HepG2 (cell line): Measurements from ENCODE around the gene GFOD1. TPM values are rescaled to one million over a fixed set of nuclear protein-coding genes. Genes with fewer than 3 reads are reported as not detected.

Source experiments
- ATAC-seq: fragments of 200-7000 bp; cut with Tn5 transposase; 3 replicates; pipeline ENCODE4 v1.9.1; 2020; ENCODE audit warnings: mild to moderate bottlenecking, moderate library complexity
- BruUV-seq: library from RNA; stranded (reverse); fragments of 400-500 nt; replicated peaks from 2 replicates; lab custom pipeline; 2021; lab: Mats Ljungman, UMichigan
- CTCF ChIA-PET: fragments of 300-600 bp; formaldehyde crosslinking; extraction: SDS; loops from one replicate; lab custom pipeline; 2021; ENCODE audit warnings: low total read pairs, inconsistent platforms, low intra/inter-chr PET ratio; lab: Yijun Ruan, JAX
- POLR2A ChIA-PET: fragments of 350-600 bp; sonication (Branson Sonifier 250); formaldehyde crosslinking; loops from one replicate; lab custom pipeline; 2020; ENCODE audit warnings: antibody characterized with exemption, inconsistent platforms; lab: Yijun Ruan, JAX
- DNase-seq: peaks from one replicate; pipeline ENCODE4 v3.0.0-alpha.2; 2015; ENCODE audit warnings: low spot score
- FAIRE-seq: peaks from 3 replicates; lab custom pipeline; 2011; peaks lifted over from hg19 to GRCh38; lab: Jason Lieb, UNC
- H2AFZ ChIP-seq: one replicate; pipeline ENCODE4 v1.6.1; 2011; ENCODE audit warnings: low read length, inconsistent platforms
- H3K27ac ChIP-seq: fragments of 300-600 bp; 3 replicates; pipeline ENCODE4 v1.8.0; 2011; ENCODE audit warnings: mixed run types, mild to moderate bottlenecking, mixed read lengths, low read length, inconsistent platforms; ENCODE audit not compliant: insufficient read depth; ENCODE audit errors: extremely low read length
- H3K27me3 ChIP-seq, 2 experiments: fragments of 200-600 bp in 1 of 2; 2 replicates in 1 of 2; 3 replicates in 1 of 2; pipeline versions ENCODE4 v1.6.0 to v1.8.0; 2011; ENCODE audit warnings: low read length in 2 of 2, mild to moderate bottlenecking in 2 of 2, moderate library complexity in 2 of 2, inconsistent platforms in 1 of 2; ENCODE audit not compliant: insufficient read depth in 2 of 2, control insufficient read depth in 1 of 2
- H3K36me3 ChIP-seq, 2 experiments: fragments of 200-600 bp in 1 of 2; replicated peaks in 1 of 2; 2 replicates in 1 of 2; 3 replicates in 1 of 2; pipeline versions ENCODE4 v1.5.1 to v1.8.0; 2011; ENCODE audit warnings: low read length in 2 of 2, inconsistent platforms in 1 of 2; ENCODE audit not compliant: insufficient read depth in 2 of 2, control insufficient read depth in 1 of 2
- H3K4me1 ChIP-seq: 2 replicates; pipeline ENCODE4 v1.5.1; 2012; ENCODE audit warnings: low read length, inconsistent platforms; ENCODE audit not compliant: insufficient read depth
- H3K4me2 ChIP-seq: 2 replicates; pipeline ENCODE4 v1.6.0; 2011; ENCODE audit warnings: low read depth, low read length, inconsistent platforms
- H3K4me3 ChIP-seq, 3 experiments: fragments of 200-600 bp in 1 of 3; sonication (generic), shearing (Covaris generic) in 1 of 3; replicated peaks in 1 of 3; 2 replicates each; pipeline ENCODE4 v1.5.1; 2011 to 2016; ENCODE audit warnings: low read length in 3 of 3, inconsistent platforms in 2 of 3, low read depth in 2 of 3, mild to moderate bottlenecking in 2 of 3, control low read depth in 1 of 3, mixed read lengths in 1 of 3; ENCODE audit not compliant: insufficient read depth in 1 of 3
- H3K79me2 ChIP-seq: one replicate; pipeline ENCODE4 v1.6.1; 2011; ENCODE audit warnings: low read length, inconsistent platforms; ENCODE audit not compliant: insufficient read depth
- H3K9ac ChIP-seq: 2 replicates; pipeline ENCODE4 v1.6.0; 2011; ENCODE audit warnings: mild to moderate bottlenecking, low read depth, low read length, inconsistent platforms; ENCODE audit not compliant: insufficient read depth
- H3K9me3 ChIP-seq: 2 replicates; pipeline ENCODE4 v1.5.1; 2012; ENCODE audit warnings: mild to moderate bottlenecking, low read length
- H4K20me1 ChIP-seq: 2 replicates; pipeline ENCODE4 v1.6.0; 2011; ENCODE audit warnings: inconsistent platforms, mild to moderate bottlenecking, low read length, moderate library complexity; ENCODE audit not compliant: insufficient read depth
- ELF4 ChIP-seq: sonication (generic); formaldehyde crosslinking; IDR thresholded peaks from 2 replicates; pipeline ENCODE4 v1.5.0; 2020; ENCODE audit warnings: missing genetic modification reagents, mild to moderate bottlenecking, moderate library complexity, borderline replicate concordance
- HNF4A ChIP-seq: sonication (generic); formaldehyde crosslinking; IDR thresholded peaks from 2 replicates; pipeline ENCODE4 v1.4.0; 2020; ENCODE audit warnings: missing genetic modification reagents
- MXD4 ChIP-seq: IDR thresholded peaks from 2 replicates; pipeline ENCODE4 v1.6.1; 2016; ENCODE audit warnings: mild to moderate bottlenecking, missing biosample characterization, missing genetic modification reagents
- MYC ChIP-seq: sonication (generic); formaldehyde crosslinking; IDR thresholded peaks from 2 replicates; pipeline ENCODE4 v1.9.0; 2021; ENCODE audit warnings: missing genetic modification reagents, borderline replicate concordance
- REPIN1 ChIP-seq: sonication (generic); formaldehyde crosslinking; IDR thresholded peaks from 2 replicates; pipeline ENCODE4 v1.8.0; 2022; ENCODE audit warnings: missing genetic modification reagents, low read depth, mild to moderate bottlenecking, borderline replicate concordance
- SMAD9 ChIP-seq: sonication (generic); formaldehyde crosslinking; IDR thresholded peaks from 2 replicates; pipeline ENCODE4 v1.5.1; 2020; ENCODE audit warnings: mild to moderate bottlenecking, missing genetic modification reagents
- SOX5 ChIP-seq: IDR thresholded peaks from 2 replicates; pipeline ENCODE4 v1.6.1; 2016; ENCODE audit warnings: borderline replicate concordance
- ZFP62 ChIP-seq: sonication (generic); formaldehyde crosslinking; IDR thresholded peaks from 2 replicates; pipeline ENCODE4 v1.4.0; 2020; ENCODE audit warnings: missing genetic modification reagents
- ZNF274 ChIP-seq: sonication (generic); formaldehyde crosslinking; IDR thresholded peaks from 2 replicates; pipeline ENCODE4 v1.5.1; 2020; ENCODE audit warnings: mild to moderate bottlenecking, missing genetic modification reagents
- ZNF296 ChIP-seq: sonication (generic); formaldehyde crosslinking; conservative IDR thresholded peaks from 2 replicates; pipeline ENCODE4 v1.5.0; 2020; ENCODE audit warnings: mild to moderate bottlenecking, missing genetic modification reagents
- ZNF414 ChIP-seq: sonication (generic); formaldehyde crosslinking; IDR thresholded peaks from 2 replicates; pipeline ENCODE4 v1.5.0; 2020; ENCODE audit warnings: missing genetic modification reagents
- ZNF556 ChIP-seq: sonication (generic); formaldehyde crosslinking; IDR thresholded peaks from 2 replicates; pipeline ENCODE4 v1.4.0; 2020; ENCODE audit warnings: mild to moderate bottlenecking, missing genetic modification reagents, borderline replicate concordance
- ZNF768 ChIP-seq: sonication (generic); formaldehyde crosslinking; IDR thresholded peaks from 2 replicates; pipeline ENCODE4 v1.4.0; 2020; ENCODE audit warnings: missing genetic modification reagents
- ZNF770 ChIP-seq: sonication (generic); formaldehyde crosslinking; IDR thresholded peaks from 2 replicates; pipeline ENCODE4 v1.5.0; 2020; ENCODE audit warnings: mild to moderate bottlenecking, missing genetic modification reagents
- whole genome bisulfite sequencing: methylation state at CpG from one replicate; pipeline ENCODE4 v1.1.6; 2017; ENCODE audit warnings: low lambda C conversion rate; 5-methylcytosine and 5-hydroxymethylcytosine counted together
- in situ Hi-C: cut with HindIII; loops from 2 replicates; pipeline ENCODE4 v1.10.0; 2017; ENCODE audit warnings: low pct_unique_long_range_greater_than_20kb; ENCODE audit not compliant: extremely low pct_ligation_motif_present
- intact Hi-C: fragments of 100-400 bp; cut with micrococcal nuclease; formaldehyde crosslinking; loops from one replicate; pipeline ENCODE4 v1.10.0; 2022; ENCODE audit not compliant: unreplicated experiment
- polyA plus RNA-seq, 8 experiments: library from polyadenylated mRNA; depleted of rRNA in 3 of 8; stranded (reverse) in 7 of 8; unstranded in 1 of 8; fragments of >200 nt; fragmentation: Illumina TruSeq in 4 of 8; extraction: Trizol in 4 of 8; gene quantifications; 2 replicates each; pipeline versions ENCODE4 v1.2.1 to v1.2.3, GENCODE V29; 2011 to 2016; ENCODE audit warnings: low read depth in 4 of 8, missing spikeins in 1 of 8, mixed read lengths in 1 of 8; ENCODE audit not compliant: insufficient read depth in 1 of 8
- total RNA-seq, 5 experiments: library from RNA; depleted of rRNA; stranded (reverse); fragments of >200 nt; fragmentation: Illumina TruSeq; extraction: Trizol; gene quantifications; 2 replicates each; pipeline ENCODE4 v1.2.3, GENCODE V29; 2016; ENCODE audit warnings: low read depth in 1 of 5
- TF ChIP-seq, protein P1 (sequence below): sonication (generic); formaldehyde crosslinking; IDR thresholded peaks from 2 replicates; pipeline ENCODE4 v1.5.1; 2020; ENCODE audit warnings: mild to moderate bottlenecking, missing genetic modification reagents, moderate library complexity

GFOD1 gene
- total and polyA plus RNA-seq, 2 of the 13 experiments (the other 11 are each of a cell fraction or from before 2014, with no cell fraction given), result 1.9 to 6.4 TPM

- Histone ChIP-seq H3K36me3 (no peaks in the 10 kb centered on the region), H3K4me2 (no peak overlapping the region), H3K79me2 (no peaks in the 10 kb centered on the region), H3K4me1 (peaks cover 11% of the 10 kb centered on the region; the same call in 1 of the 2 replicates), H3K9me3 (no peaks in the 10 kb centered on the region), H3K9ac (no peak overlapping the region), H2AFZ (no peak overlapping the region), H3K27me3 (peaks cover 2 to 28% of the 10 kb centered on the region in 2 experiments; a peak in 3 of 5 replicates), H4K20me1 (no peaks in the 10 kb centered on the region), H3K27ac (no peak overlapping the region), H3K4me3 (no peak overlapping the region)
- DNase-seq, result no peak
- intact Hi-C loops (no loop called here), in situ Hi-C loops (loop anchor here (25.0 kb wide), 2 partner anchors 342 to 617 kb away; no protein-coding TSS in a partner anchor)
- whole genome bisulfite sequencing, result 51% methylated on average over 7 of the region's 8 CpGs
- no peak for ATAC-seq
- no TSS peak for BruUV-seq
- CTCF ChIA-PET, result no interaction called here
- POLR2A ChIA-PET, result no interaction called here
- FAIRE-seq, result no peak
- TF ChIP-seq SMAD9 (CRISPR knock-in tag) (no peak), ZNF770 (no peak), ZNF556 (CRISPR knock-in tag) (no peak), MXD4 (no peak), HNF4A (CRISPR knock-in tag) (no peak), ZNF414 (CRISPR knock-in tag) (no peak), ZFP62 (CRISPR knock-in tag) (no peak), SOX5 (CRISPR knock-in tag) (no peak), ZNF274 (CRISPR knock-in tag) (no peak), MYC (no peak), REPIN1 (CRISPR knock-in tag) (no peak), ELF4 (no peak), ZNF296 (CRISPR knock-in tag) (no peak), ZNF768 (CRISPR knock-in tag) (no peak)
- TF ChIP-seq, protein P1, sequence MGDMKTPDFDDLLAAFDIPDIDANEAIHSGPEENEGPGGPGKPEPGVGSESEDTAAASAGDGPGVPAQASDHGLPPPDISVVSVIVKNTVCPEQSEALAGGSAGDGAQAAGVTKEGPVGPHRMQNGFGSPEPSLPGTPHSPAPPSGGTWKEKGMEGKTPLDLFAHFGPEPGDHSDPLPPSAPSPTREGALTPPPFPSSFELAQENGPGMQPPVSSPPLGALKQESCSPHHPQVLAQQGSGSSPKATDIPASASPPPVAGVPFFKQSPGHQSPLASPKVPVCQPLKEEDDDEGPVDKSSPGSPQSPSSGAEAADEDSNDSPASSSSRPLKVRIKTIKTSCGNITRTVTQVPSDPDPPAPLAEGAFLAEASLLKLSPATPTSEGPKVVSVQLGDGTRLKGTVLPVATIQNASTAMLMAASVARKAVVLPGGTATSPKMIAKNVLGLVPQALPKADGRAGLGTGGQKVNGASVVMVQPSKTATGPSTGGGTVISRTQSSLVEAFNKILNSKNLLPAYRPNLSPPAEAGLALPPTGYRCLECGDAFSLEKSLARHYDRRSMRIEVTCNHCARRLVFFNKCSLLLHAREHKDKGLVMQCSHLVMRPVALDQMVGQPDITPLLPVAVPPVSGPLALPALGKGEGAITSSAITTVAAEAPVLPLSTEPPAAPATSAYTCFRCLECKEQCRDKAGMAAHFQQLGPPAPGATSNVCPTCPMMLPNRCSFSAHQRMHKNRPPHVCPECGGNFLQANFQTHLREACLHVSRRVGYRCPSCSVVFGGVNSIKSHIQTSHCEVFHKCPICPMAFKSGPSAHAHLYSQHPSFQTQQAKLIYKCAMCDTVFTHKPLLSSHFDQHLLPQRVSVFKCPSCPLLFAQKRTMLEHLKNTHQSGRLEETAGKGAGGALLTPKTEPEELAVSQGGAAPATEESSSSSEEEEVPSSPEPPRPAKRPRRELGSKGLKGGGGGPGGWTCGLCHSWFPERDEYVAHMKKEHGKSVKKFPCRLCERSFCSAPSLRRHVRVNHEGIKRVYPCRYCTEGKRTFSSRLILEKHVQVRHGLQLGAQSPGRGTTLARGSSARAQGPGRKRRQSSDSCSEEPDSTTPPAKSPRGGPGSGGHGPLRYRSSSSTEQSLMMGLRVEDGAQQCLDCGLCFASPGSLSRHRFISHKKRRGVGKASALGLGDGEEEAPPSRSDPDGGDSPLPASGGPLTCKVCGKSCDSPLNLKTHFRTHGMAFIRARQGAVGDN (CRISPR knock-in tag), result no peak
Observed at GRCh38 chr6:13528777-13529343, 41.5 kb upstream of the GFOD1 start.
